Endometrial microvascular endothelial cells (primary cell): Measurements from ENCODE around the gene NKAIN2. TPM values are rescaled to one million over a fixed set of nuclear protein-coding genes. Genes with fewer than 3 reads are reported as not detected.
"Not testable (repeated sequence)": the region's sequence is repeated elsewhere in the genome, so short reads cannot be mapped to it uniquely, and the experiment has no call there.

Experiments
- in situ Hi-C: cut with HindIII; loops from 2 replicates; pipeline ENCODE4 v1.10.0; 2017; ENCODE audit warnings: low sequenced_read_pairs, low pct_unique_long_range_greater_than_20kb; ENCODE audit errors: inconsistent ontology term
- total RNA-seq: library from RNA; depleted of rRNA; stranded (reverse); fragments of >200 nt; gene quantifications from one replicate; pipeline ENCODE4 v1.2.3, GENCODE V29; 2015; ENCODE audit errors: inconsistent ontology term

Gene NKAIN2
- total RNA-seq, 1 donor from 2014 or later: not detected

DNA sequence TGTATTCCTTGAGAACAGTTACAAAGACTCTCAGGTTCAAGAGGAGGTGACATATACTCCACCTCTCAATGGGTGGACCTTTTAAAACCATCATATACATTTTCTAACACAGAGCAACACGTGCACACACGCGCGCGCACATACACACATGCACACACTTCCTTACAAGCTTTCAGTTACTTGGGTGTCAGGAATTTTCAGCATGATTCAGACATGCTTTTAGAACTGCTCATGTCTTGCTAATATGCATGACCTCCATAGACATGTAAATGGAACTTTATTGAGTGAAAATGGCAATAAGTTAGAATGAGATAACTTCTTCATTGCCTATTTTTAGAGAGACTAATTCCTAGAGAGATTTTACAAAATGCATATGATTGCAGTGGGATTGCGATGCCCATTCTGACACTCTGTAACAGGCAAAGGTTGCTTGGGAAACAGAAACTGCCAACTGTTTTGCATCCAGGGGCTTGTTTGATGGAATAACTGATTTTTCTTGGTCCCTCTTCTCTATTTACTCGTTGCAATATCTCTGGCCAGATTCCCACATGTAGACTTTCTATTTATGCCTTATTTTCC lies 627.2 kb downstream of the NKAIN2 start:
- in situ Hi-C loops: no loop called here

DNA sequence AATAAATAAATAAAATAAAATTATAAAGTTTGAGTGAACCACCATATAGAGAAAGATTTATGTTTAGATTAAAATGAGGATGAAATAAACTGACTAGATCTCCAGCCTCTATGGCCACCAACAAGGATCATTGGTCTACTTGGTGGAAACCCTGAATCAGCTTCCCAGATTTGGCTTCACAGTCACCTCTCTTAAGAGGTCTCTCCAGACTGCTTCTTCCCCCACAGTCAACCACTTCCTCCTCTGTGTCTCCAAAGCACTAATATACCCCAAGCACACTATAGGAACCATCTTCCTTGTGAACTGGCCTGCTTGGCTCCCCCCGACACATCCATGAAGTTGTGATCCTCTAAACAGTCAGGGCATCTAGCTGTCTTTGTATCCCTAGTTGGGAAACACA lies 629.0 kb downstream of the NKAIN2 start:
- in situ Hi-C loops: no loop called here

DNA sequence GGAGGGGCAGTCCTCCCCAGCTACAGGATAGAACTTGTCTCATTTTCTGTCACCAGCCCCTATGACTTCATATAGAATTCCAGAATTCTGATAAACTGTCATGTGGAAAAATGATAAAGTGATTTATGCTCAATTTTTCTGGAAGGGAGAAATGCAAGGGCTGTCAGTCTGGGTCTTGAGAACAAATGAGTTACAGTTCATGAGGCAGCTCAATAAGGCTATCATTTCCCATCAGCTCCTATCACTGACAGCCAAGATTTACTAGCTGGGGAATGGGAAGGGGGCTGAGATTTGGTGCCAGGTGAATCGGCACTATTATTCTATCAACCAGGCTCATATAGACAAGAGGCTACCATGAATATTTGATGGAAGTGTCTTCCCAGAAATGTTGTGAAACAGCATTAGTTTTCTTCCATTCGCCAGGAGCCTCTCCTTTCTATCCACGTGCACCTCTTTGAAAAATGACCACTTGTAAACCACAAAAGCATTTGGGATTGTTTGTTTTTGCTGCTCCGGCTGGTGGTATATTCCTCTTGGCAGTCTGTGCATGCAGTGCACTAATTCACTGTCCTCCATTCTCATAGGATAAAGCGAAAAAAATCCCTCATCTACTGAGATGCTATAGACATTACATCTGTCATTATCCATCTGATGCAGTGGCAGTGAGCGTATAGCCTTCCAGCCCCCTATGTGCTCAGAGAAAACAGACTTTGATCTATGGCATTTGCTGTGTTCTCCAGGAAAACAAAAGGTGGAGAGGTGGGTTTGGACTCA lies 629.9 kb downstream of the NKAIN2 start:
- in situ Hi-C loops: no loop called here

DNA sequence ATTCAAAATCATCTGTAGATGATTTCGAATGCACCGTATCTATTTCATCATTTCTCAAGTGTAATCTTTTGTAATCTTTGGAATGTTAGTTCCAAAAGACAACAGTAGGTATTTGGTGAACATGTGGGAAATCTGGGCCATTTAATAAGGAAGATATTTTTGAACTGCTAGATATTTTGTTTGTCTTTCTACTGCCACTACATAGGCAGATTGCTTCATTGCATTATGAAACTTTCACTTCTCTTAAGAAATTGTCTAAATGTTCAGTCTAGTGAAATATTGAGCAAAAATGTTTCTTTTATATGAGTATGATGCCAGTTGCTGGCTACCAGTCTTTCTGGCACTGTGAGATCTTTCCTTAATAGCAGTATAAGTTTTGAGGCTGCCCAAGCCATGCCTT lies 630.8 kb downstream of the NKAIN2 start:
- in situ Hi-C loops: no loop called here

DNA sequence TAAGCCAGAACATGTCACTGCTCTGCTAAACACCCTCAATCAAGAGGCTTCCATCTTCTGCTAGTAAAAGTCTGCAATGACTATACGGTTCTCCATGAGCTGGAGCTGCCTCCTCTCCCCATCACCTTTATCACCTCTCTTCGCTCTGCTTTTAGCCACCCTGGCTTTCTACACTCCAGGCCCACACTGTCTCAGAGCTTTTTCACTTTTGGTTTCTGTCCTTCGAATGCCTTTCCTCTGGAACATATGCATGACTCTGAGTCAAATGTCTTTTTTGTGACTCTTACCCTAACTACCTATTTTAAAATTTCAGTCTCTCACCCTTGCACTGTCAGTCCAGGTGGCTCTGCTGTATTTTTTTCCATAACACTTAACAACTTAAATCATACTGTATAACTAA lies 633.1 kb downstream of the NKAIN2 start:
- in situ Hi-C loops: no loop called here

DNA sequence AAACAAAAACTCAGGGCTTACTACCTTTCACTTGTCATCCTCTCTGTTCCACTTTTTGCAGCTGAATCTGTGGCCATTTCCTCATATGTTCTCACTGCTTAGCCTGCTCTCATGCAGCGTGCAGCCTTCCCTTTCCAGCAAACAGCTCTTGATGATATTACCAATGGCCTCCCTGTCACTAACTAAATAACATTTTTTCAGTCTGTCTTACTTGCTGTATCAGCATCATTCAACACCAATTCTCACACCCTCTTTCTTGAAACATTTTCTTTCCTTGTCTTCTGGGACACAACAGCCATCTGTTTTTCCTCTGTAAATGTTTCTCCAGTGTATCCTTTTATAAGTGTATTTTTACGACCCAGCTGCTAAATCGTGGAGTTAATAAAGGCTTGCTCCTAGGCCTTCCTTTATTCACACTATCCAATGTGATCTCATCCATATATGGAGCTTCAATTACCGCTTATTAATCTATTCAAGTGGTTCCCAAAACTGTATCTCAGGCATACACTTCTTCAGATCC lies 634.9 kb downstream of the NKAIN2 start:
- in situ Hi-C loops: no loop called here

DNA sequence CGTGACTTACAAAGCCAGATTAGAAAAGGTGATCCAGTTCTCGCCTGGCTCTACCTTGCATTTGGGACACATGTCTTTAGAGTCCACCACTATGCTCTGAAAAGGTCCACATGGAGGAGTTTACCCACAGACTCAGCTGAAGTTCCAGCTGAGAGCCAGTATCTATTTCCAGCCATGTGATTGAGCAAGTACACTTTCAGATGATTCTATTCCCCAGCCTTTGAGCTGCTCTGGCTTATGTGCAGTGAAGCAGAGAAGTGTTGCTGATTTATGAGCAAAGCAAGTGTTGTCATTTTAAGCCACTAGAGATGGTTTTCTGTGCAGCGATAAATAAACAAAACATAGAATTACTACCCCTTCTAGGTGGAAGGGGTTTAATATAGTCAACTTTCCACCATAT lies 637.8 kb downstream of the NKAIN2 start:
- in situ Hi-C loops: no loop called here

DNA sequence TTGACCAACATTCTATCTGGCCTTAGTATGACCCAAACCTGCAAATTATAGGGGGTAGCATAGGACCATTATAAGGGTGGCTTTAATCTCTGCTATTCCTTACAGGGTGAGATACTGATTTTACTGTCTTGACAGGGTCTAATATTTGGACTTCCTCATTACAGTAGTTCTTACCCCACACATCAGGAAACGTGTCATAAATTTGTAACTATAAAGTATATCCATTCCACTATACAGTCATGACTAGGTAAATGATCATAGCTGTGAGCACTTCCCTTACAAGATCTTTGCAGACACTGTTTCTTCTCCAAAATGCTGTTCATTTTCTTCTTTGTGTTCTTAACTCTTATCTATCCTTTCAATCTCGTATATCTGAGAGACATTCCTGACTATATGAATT lies 639.9 kb downstream of the NKAIN2 start:
- in situ Hi-C loops: no loop called here

DNA sequence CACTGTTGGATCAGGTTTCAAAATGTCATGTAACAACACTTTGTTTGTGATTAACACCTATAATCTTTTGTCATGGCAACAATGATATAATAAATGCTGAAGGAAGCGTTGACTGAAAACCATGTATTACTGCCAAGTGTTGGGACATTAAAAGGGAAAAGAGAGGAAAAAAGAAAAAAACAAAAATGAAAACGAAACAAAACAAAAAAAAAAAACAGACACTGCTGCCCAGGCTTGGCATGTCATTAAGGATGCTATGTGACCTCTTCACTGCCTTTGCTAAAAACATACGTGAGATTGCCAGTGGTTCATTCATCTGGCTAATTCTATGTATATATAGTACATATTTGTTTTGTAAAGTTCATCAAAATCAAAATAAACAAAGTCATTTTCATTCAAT lies 641.9 kb downstream of the NKAIN2 start:
- in situ Hi-C loops: no loop called here

DNA sequence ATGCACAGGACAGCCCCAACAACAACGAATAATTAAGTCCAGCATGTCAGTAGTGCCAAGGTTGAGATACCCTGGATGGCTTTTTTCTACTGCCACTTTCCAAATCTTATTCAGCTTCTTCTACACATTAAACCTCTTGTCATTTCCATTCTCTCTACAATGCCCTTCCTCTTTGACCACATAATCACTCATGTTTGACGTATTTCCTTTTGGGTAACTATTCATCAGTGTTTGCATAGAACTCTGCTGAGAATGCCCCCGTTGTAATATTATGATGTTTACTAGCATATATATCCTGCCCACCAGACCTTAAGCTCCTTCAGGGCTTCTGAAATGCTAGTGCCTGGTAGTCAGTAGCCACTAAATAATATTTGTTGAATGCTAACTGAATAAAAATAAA lies 643.3 kb downstream of the NKAIN2 start:
- in situ Hi-C loops: no loop called here

DNA sequence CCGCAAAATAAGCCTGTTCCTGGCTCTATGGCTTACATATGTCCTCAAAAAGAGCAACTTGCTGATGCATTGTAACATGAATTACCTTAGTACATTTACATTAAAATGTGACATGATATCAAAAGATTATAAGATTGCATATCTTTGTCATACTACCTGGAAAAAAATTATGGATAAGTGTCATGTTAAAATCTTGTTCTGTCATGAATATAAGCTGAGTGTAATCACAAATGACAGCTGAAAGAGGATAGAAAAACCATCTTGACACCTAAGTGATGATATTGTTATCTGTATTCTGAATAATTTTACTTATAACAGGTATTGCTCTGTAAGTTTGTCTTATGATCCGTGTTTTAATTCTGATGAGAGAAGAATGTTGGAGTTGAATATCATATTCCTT lies 655.6 kb downstream of the NKAIN2 start:
- in situ Hi-C loops: no loop called here

DNA sequence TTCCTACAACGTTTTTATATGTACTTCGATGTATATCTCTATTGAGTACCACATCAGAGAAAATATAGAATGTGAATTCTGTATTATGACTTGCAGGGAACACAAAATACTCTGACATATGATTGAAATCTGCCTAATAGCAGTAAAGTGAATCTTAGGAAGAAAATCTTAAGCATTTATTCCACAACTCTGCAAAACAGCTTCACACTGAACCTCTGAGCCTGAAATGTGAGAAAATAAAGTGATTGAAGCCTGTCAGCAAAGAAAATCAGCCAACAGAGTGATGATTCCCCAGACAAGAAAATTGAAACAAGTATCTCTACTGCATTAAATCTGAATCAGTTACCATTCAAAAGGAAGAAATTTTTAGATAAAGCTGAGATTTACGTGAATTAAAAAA lies 659.1 kb downstream of the NKAIN2 start:
- in situ Hi-C loops: no loop called here

DNA sequence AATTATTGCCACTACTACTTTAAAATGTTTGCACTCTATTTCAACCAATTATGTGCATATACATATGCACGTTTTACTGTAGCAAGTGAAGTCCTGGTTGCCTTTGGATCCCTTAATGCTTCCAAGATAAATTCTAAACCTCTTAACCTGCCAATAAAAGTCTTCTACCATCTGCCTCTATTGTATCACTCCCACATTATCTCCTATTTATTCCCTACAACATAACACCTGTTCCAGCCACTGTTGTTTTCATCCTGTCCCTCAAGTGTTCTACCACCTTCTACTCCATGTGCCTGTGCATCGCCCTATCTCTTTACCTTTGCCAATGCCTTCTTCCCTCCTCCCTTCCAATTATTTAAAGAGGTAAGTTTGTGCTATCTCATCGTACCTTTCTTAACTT lies 659.6 kb downstream of the NKAIN2 start:
- in situ Hi-C loops: no loop called here

DNA sequence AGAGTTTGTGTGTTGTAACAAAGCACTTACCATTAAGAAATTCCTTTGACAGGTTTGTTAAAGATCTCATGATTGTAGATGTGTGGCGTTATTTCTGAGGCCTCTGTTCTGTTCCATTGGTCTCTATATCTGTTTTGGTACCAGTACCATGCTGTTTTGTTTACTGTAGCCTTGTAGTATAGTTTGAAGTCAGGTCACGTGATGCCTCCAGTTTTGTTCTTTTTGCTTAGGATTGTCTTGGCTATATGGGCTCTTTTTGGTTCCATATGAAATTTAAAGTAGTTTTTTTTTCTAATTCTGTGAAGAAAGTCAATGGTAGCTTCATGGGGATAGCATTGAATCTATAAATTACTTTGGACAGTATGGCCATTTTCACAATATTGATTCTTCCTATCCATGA lies 660.9 kb downstream of the NKAIN2 start:
- in situ Hi-C loops: not testable (repeated sequence)

DNA sequence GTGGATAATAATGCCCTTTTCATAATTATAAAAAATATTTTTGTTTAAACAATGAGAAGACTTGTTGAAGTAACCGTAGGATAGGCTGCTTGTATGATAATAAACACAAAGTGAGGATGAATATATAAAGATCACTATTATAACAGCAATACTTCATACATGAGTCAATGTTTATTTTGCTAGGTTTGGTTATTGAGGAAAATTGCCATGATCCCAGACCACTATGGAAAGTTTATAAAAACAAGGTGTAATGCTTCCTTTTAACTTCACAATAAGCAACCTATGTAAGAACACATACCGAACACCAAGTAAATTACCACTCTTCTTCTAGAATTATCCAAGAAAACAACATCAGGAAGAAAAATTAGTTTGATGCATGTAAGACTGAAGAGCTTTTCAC lies 663.3 kb downstream of the NKAIN2 start:
- in situ Hi-C loops: no loop called here

DNA sequence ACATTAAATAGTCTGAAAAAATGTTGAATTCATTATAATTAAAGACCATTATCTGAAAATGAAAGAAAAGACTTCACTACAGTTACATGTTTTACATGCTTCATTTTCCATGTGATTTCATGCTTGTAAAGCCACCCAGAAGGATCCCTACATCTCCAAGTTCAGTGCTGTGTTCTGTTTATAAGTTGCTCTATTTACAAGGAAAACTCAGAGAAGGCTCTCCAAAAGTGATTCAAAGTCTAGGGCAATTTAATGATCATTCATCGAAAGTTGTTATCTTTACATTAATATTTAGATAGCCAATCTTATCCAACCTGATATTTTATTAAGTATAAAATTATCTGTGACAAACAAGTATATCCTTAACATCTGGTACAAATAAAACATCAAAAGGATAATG lies 663.7 kb downstream of the NKAIN2 start:
- in situ Hi-C loops: no loop called here

DNA sequence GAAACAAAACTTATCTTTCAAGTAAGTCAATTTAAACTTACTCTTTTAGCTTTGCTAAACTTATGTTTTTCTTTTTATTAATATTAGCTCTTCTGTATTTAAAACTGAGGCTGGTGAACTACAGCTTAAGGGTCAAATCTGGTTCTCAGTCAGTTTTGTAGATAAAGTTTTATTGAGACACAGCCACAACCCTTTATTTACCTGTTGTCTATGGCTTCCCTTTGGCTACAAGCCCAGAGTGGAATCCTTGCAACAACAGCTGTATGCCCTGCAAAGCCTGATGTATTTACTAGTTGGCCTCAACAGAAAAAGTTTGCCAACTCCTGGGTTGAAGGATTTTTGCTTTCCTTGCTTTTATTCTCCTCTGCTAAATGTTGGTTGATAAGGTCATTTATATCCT lies 667.1 kb downstream of the NKAIN2 start:
- in situ Hi-C loops: no loop called here

DNA sequence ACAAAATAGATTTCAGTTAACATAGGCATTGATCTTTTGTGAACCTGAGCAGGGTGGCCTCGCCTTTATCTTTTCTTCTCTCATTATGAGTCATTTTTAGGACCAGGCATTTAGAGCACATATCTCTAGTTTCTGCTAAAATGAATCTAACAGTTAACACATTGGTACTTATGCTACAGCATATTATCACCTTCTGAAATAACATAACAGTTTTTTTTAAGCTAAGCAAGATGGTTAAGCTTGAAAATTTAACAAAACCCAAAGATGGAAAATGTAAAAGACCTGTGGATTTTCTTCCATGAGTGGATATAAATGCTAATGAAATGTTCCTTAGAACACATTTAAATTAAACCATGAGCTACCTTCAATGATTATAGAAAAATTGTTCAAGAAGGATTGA lies 671.5 kb downstream of the NKAIN2 start:
- in situ Hi-C loops: no loop called here

DNA sequence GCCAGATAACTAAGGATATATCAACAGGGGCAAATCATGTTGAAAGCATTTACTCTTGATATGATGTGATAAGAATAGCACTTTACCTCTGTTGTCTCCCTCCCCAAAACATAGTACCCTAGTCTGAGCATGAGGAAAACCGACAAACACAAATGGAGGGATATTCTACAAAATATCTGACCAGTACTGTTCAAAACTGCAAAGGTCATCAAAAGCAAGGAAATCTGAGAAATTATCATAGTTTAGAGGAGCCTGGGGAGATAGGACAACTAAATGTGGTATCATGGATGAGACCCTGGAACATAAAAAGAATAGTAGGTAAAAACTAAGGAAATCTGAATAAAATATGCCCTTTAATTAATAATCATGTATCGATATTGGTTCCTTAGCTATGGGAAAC lies 675.2 kb downstream of the NKAIN2 start:
- in situ Hi-C loops: no loop called here

DNA sequence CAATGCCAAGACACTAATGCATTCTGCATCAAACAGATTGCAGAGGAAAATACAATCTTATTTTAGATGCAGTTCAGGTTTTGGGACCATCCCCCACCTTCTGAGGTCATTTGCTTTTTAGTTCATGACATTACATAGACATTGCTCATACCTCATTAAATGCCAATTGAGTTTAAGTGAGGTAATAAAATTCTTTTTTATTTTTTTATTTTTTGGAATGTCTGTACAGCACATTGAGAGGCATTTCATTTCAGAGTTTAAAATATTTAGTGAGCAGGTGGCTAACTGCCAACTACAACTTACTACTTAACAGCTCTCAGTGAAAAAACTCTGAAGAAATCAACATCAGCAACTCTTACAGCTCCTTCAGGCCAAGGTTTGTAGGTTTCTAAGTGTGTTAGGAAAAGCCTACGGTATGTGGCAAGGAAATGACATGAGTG lies 676.3 kb downstream of the NKAIN2 start:
- in situ Hi-C loops: no loop called here

DNA sequence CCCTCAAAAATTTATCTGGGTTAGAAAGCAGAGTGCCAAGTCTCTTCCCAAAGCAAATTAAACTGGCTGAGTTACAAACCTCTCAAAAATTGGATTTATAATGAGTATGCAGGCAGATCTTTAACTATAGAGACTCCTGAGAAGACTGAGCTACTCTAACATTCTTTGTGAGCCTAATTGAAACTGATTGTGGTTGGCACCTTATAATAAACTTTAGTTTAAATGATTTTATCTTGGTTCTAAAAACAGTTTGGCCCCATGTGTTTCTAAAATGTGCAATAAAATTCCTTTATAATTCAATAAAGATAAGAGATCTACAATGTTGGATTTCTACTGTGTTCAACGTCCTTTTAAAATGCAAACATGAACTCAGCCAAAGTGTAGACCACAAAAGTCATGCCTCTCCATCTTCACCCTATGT lies 678.4 kb downstream of the NKAIN2 start:
- in situ Hi-C loops: no loop called here
